Skin of body (tissue), 2 donors: ENCODE data around the gene PRRX2. TPM values are rescaled to one million over a fixed set of nuclear protein-coding genes. Genes with fewer than 3 reads are reported as not detected.

Experiments used
- DNase-seq: peaks from one replicate; lab custom pipeline; 2025; lab: John Stamatoyannopoulos, UW
- total RNA-seq: library from RNA; depleted of rRNA; stranded (reverse); fragments of >200 nt; gene quantifications from one replicate; pipeline ENCODE4 v1.2.3, GENCODE V29; 2014

Gene PRRX2
- total RNA-seq = 9.4 TPM

DNA sequence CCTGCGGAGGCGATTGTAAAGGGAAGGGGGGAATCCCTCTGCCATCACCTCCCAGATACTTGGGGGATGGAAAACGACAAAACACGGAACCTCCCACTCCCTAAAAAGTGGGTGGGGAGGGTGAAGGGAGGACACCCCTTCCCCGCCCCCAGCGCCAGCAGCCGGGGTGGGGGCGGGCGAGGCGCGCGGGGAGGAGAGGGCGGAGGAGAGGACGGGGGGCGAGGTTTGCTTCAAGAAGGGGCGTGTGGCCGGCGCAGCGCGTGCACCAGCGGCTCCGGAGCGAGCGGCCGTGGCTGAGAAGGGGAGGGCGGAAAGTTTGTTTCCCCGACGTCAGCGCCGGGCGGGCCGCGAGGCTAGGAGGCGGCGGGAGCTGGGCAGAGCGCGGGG, at the start of gene PRRX2:
TSS of gene PRRX2 (plus strand) at position 259 of the 387 bp plus-strand sequence. CDS start 221 bp downstream, outside the sequence.
- DNase-seq = peak; percentile 66

DNA sequence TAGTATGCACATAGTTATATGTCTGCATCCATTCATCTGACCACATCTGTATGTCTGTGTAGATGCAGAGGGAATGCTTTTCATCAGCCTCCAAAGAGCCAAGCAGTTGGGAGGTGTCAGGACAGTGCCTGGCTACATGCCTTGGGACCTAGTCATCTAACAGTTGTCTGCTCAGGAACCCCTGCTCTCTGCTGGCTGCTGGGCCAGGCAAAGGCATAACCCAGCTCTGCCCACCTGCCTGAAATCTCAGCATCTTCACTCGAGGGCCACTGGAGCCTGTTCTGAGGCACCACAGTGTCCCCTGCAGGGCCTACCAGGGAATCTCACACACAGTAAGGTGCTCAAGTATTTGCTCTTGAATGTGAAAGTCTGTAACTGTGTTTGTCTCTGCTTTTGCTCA, 48.3 kb upstream of the PRRX2 start:
- no peak for DNase-seq

DNA sequence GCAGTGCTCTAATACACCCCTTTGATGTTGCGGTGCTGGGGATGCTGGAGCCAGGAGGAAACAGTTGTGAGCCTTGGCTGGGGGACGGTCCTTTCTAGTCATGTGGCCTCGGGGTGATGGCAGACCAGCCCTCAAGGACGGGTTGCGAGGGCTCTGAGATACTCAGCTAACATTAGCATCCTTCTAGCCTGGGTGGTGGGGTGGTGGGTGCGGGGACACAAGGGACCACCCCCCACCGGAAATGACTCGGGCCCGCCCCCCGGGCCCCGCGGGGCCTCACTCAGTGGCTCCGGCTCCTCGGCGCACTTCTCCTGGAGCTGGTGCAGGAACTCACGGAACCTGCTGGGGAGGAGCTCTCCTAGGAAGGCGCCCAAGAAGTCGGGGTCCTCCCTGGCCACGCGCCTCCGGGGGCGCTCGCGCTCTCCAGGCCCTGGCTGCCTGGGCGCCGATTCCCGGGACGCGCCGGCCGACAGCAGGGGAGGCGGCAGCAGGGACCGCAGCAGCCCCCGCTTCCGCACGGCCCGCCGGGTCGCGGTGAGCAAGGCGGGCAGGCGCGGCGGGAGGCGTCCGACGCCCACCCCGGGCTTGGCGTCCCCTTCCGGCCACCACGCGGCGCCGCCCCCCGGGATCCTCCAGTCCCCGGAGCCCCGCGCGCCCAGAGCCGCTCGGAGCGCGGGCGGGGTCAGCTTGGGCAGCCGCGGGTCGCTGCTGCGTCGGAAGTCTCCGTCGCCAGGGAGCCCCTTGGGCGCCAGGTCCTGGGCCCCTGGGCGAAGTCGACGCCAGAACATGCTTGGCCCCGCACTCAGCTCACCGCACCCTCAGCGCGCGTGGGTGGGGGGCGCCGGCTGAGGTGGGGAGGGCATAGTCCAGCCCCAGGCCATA, 45.4 kb upstream of the PRRX2 start:
- DNase-seq = no peak

DNA sequence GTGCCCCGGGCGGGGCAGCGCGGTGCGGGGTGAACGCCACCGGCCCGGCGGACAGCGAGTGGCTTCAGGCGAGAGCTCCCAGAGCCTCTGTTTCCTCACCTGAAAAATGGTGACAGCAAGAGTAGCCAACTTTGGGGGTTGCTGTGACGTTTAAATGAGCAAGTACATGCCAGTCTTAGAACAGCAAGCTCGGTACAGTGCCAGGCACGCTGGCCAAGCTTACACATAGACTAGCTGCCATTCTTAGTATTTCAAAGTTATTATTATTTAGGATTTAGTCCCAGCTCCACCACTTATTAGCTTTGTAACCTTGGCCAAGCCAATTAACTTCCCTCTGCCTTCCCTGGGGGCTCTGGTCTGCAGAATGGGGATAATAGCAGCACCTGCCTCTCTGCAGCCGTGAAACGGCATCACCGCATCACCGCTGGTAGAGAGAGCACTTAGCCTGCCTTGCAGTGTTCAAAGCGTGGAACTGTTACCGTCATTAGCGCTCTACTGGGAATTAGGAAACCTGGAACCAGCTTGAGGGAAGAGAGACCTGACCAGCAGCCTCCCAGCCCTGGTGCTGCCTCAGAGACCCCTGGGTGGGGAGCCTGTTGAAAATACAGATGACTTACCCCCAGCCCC, 44.7 kb upstream of the PRRX2 start, which contains the start of gene C9orf50:
TSS of gene C9orf50 (minus strand) at position 433 of the 627 bp plus-strand sequence. CDS start 527 bp downstream, outside the sequence.
- DNase-seq = no peak

DNA sequence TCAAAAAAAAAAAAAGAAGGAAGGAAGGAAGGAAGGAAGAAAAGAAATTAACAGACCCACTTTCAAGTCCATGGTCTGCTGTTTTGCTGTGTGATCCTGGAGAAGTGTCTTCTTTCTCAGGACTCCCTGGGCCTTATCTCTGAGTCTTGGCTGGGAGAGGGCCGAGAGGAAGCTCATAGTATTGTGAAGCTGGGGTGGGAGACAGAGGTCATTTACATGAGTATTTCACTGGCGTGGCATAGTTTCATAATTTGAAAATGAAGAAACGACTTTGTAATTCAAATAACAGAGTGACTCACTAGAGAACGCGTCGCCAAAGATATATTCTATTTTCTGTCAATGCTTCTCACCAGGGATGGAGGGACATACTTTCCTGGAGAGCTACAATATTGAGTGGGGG, 42.1 kb upstream of the PRRX2 start:
- DNase-seq = no peak

DNA sequence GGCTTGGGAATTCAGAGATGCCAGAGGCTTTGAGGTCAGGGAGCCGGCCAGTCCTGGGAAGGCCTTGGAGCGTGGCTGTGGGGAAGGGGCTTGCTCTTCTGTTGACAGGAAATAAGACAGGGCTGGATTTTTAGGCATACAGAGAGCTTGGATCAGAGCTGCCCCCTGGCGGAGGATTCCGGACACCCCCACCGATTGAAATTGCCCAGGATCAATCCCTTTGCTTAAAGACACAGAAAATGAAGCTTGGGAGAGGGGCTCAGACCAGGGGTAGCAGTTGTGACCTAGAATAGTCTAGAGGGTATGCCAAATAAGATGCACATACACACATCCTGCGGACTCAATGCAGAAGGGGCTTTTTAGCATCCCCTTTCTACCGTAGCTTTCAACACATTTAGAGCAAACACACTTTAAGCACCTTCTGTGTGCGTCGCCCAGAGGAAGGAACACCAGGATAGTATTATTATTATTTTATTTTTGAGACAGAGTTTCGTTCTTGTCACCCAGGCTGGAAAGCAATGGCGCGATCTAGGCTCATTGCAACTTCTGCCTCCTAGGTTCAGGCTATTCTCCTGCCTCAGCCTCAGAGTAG, 41.2 kb upstream of the PRRX2 start:
- no peak for DNase-seq

DNA sequence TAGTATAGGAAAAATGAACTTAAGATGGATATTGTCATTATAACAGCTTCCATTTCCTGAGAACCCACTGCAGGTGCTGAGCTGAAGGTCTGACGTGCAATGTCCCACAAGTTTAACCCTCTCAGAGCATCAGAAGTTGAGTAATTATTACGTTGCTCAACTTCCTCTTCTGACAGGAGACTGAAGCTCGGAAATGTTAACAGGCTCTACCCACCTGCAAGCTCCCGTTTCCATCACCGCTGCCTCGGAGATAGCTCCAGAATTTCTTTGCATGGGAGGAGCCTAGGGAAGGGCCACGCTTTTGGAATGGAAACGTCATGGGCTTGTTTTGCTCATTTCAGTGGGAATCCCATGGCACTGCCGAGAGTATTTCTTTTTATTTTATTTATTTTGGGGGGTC, 40.5 kb upstream of the PRRX2 start:
- DNase-seq = no peak

DNA sequence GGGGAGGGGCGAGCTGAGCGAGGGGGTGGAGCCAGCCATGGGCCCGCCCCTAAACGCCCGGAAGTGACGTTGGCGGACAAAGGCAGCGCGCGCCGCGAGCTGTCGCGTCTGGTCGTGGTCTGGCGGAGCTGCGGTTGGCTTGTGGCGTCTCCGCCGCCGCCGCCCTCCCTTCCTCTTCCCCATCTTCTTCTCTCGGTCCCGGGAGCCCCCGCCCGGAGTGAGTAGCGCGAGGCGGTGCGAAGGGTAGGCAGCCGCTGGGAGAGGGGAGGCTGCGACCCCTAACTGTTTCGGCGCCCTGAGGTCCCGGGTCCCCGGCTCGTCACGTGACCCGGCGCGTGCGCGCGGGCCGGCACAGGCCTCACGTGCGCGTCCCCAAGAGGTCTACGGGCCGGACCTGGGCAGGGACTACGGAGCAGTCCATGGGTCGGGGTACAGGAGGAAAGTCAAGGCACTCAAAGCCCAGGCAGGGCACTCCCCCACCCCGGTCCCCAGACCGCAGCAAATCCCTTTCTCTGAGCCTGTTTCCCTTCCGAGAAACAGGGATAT, 39.3 kb upstream of the PRRX2 start, which contains the start of gene NTMT1:
TSS of gene NTMT1 (plus strand) at position 85 of the 546 bp plus-strand sequence. CDS start 6,541 bp downstream, outside the sequence.
- peak; percentile 85 for DNase-seq

DNA sequence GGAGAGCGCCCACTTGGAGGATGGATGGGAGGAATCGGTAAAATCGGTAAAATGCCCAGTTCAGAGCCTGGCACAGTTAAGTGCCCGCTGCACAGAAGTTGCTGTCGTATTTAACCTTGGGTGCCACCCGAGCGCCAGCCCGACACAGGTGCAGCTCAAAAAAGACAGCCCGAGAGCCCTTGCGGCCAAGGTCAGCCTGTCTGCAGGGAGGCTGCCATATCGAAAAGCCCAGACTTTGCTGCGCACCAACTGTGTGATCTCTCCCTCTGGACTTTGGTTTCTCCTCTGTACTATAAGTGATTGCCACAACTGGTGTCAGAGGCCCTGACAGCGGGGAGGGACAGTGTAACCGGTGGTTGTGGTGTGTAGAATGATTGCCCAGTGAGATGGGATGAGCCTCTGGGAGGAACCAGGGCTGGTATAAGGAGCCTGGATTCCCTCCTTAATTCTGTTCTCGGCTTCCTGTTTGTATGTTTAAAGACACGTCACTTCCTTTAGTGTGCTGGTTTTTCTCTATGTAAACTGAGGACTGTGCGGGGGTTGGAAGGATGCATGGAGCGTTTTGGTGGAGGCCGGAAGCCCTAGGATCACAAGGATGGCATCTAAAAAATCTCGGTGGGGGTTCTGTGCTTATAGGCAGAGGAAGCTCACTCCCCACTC, 38.7 kb upstream of the PRRX2 start:
- no peak for DNase-seq

DNA sequence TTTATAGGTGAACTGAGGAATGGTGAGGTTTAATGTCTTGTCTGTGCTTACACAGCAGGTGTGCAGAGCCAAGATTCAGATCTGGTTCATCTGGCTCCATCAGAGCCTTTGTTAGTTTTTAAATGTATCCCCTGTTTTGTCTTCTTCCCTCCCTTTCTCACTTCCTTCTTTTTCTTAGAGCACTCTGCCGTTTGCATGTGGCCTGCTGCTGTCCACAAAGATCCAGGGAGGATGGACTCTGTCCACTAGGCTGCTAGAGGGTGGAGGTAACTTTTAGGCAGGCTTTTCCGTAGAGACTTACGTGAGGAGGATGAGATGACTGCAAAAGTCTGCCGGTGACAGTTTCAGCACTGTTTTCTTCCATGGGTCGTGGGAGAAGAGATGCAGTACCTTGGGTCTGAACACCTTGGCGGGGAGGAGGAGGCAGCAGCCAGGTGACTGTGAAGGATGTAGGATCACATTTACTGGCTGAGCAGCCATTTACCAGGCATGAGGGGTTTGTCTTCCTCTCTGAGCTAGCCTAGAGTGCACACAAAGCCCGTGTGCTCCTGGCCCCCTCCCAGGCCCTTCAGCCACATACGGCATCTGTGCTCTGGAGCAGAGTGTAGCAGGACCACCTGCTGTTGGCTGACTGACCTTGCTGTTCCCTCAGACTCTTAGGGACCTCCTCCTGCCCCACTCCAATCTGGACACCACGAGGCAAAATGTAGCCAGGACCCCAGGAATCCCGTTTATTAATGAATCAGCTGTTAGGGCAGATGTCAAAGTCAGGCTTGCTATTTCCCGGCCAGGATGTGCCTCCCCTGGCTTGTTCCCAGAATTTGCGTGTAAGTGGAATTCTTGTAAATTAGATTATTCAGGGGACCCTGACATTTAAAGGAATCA, 37.6 kb upstream of the PRRX2 start:
- no peak for DNase-seq

DNA sequence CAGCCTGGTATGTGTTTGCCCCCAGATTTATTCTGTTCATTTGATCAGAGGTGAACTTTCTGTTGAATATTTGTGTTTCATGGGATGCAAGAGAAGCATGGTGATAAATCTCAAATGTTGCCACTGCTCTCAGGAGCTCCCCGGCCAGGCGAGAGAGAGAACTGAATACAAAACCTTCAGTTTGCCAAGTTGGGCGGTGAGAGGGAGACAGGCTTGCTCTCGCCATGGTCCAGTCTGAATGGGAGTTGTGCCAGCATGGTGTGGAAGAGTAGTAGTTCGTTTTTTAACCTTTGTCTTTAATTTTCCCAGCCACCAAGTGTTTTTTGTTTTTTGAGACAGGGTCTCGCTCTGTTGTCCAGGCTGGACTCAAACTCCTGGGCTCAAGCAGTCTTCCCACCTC, 36.7 kb upstream of the PRRX2 start:
- no peak for DNase-seq

DNA sequence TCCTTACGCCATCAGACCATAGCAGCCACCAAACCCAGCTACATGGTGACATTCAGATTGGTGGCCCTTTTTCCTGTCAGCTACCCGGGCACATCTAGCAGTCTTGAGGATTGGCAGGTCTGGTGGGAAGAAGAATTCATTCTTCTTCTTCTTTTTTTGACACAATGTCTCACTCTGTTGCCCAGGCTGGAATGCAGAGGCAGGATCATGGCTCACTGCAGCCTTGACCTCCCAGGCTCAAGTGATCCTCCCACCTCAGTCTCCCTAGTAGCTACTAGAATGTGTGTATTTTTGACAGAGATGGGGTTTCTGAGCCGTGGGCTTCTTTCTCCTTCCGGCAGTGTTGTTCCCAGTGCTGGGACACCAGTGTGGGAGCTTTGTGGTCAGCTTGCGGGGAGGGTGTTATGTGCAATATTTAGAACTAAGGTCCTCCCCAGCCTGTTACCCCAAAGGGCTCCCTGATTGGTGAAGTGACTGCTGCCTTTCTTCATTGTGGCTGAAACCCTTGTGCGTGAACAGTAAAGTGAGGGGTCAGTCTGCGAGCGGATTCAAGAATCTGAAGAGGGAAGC, 36.1 kb upstream of the PRRX2 start:
- DNase-seq = no peak

DNA sequence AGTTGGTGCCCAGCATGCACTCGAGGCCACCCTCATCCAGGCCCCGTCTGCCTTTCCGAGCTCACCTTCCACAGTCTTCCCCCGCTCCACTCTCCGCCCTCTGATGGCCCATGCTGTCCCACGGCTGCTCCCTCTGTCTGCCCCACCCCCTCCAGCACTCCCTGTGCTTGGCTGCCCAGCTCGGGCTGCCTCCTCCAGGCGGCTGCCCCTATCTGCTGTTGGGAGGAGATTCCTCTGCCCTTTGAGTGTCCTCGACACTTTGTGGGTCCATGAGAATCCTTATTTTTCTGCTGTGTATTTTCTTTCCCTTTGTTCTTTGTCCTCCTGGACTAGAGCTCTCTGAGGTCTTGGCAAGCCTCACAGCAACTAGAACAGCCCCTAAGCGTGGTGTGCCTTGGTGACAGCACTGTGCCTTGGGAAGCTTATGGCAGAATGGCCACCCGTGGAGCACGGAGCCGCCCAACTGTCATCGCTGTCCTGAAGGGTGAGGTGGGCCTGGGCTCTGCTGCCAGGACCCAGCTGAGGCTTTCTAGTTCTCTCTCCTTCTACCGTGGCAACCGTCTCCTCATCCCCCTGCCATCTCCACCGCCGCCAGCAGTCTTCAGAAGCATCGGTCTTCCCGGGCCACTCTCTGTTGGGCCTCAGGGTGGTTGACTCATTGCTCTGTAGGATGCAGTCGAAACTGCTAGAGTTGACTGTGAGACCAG, 34.3 kb upstream of the PRRX2 start:
- DNase-seq = no peak

DNA sequence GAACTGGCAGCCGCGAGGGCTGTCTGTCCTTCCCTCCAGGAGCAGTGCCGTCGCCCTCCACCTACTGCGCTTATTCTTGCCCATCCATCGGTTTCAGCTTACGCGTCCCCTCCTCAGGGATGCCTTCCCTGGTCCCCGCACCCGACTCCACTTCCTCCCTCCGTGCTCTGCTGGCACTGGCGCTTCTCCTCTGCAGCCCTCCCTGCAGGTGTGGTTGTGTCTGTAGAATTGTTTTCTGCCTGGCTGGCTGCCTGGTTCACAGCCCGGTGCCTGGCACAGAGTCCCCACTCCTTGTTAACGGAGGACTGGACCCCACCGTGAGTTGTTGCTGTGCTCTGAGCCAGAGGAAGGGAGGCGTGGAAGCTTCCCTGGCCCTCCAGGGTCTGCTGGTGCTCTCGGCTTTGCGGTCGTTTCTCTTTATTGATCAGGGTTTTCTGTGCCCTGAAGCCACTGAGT, 33.7 kb upstream of the PRRX2 start:
- DNase-seq = no peak

DNA sequence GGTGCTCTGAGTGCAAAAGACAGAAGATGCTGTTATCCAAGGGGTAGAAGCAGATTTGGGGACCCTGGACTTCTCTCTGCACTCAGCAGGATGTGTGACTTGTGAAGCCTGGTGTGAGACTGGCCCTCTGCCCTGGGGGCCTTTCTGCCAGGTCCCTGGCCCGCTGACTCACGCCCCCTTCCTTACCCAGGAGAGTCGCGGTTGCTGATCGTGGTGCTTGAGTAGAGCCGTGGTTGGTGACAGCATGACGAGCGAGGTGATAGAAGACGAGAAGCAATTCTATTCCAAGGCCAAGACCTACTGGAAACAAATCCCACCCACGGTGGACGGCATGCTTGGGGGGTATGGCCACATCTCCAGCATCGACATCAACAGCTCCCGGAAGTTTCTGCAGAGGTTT, 33.0 kb upstream of the PRRX2 start:
- no peak for DNase-seq

DNA sequence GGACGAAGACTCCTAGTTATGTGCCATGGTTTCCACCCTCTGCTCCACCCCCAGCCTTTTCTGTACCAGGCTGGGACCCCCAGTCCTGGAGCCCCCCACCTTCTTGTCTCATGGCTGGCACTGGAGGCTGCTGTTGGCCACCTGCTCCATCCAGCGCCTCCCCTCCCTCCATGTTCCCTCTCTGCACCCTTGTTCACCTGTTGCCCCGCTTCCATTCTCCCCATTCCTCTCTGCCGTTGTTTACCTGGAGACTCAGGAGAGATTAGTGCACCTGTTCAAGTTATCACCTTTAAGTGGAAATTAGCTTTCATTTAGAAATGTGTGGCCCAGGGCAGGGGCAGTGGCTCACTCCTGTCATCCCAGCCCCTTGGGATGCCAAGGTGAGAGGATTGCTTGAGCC, 32.2 kb upstream of the PRRX2 start:
- DNase-seq = no peak

DNA sequence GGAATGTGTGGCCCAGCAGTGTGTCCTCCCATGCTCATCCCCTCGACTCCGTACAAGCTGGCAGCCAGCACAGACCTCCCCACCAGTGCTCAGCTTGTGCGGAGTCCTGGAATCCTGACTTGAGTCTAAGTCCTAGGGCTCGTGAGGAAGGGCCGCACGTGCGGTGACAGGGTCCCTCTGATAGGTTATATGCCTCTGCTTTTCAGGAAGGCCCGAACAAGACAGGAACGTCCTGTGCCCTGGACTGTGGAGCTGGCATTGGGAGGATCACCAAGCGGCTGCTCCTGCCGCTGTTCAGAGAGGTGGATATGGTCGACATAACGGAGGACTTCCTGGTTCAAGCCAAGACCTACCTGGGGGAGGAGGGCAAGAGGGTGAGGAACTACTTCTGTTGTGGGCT, 31.6 kb upstream of the PRRX2 start:
- no peak for DNase-seq

DNA sequence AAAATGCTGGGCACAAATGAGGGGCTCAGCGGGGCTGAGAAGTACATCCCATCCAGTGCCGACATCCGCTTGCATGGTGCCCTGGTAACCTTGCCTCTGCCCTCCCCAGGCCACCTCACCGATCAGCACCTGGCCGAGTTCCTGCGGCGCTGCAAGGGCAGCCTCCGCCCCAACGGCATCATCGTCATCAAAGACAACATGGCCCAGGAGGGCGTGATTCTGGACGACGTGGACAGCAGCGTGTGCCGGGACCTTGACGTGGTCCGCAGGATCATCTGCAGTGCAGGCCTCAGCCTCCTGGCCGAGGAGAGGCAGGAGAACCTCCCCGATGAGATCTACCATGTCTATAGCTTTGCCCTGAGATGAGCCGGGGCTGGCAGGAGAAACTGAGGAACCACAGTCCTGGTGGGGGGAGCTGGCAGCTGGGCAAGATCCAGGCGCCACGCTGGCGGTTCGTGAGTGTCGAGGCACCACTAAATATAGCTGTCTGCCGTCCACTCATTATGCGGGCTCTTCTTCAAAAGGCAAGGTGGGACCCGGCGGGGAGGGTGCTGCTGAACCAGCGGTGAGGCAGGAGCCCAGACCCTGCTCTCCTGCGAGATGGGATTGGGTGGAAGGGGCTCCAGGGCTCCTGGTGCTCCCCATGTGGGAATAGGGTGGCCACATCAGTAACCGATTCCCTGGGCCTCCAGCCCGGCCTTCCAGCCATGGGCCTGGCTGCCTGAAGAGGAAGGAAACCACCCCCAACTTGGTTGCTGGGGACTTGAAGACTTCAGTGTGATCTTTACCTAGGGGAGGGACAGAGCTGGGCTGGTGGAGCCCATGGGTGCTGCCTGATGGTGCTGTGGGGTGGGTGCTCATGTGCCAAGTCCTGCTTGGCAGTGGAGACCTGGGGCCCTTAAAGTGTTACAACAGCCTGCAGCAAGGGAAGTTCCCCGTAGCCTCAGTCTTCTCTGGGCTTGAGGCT, 30.1 kb upstream of the PRRX2 start:
- DNase-seq = no peak
